GM21423 (cell line): ENCODE measurements around the gene HOXD11.

Experiments used
- ATAC-seq: cut with Tn5 transposase; IDR thresholded peaks from one replicate; pipeline ENCODE4 v1.9.1; 2021; ENCODE audit warnings: mild to moderate bottlenecking, moderate library complexity; ENCODE audit not compliant: unreplicated experiment

The HOXD11 gene

DNA sequence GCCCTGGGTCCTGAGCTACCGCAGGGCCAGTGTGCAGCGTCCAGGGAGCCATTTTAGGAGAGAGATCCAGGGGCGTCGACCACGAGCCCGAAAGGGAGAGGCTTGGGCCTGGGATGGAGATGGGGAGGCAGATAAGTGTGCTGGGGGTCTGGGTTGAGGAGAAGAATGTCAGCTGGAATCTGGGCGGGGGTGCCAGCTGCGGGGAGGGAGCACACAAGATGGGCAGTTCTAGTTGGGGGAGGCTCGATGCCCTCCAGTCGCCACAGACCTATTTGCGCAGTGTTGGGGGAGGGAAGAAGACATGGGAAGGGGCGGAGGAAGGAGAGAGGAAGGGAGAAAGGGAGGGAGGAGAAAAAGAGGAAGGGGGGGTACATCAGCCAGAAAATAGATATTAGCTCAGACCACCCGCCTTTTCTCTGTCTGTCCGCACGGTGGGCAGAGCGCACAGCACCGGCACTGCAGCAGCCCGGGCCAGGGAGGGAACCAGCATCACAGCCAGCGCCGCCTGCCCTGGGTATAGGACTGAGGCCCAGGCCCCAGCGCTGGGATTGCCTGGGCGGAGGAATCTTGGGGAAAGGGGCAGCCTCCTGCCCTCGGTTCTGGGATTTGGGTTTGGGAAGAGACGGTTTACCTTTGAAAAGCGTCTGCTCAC lies 1.9 kb upstream of the HOXD11 start:
- no peak for ATAC-seq

GRCh38 chr2:176105730-176106580 lies 1.1 kb upstream of the HOXD11 start:
- no peak for ATAC-seq

DNA sequence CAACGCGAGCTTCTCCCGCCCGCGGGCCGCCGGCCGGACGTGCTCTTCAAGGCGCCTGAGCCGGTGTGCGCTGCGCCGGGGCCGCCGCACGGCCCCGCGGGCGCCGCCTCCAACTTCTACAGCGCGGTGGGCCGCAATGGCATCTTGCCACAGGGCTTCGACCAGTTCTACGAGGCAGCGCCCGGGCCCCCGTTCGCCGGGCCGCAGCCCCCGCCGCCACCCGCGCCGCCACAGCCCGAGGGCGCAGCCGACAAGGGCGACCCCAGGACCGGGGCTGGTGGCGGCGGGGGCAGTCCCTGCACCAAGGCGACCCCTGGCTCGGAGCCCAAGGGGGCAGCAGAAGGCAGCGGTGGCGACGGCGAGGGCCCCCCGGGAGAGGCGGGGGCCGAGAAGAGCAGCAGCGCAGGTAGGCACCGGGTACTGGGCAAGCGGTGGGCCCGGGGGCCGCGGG lies 676 bp downstream of the HOXD11 start:
- no peak for ATAC-seq

GRCh38 chr2:176109192-176109901 lies 2.3 kb downstream of the HOXD11 start:
- ATAC-seq = no peak

- no peak for ATAC-seq
These were observed 2.9 kb downstream of the HOXD11 start for GRCh38 chr2:176109946-176110345.

DNA sequence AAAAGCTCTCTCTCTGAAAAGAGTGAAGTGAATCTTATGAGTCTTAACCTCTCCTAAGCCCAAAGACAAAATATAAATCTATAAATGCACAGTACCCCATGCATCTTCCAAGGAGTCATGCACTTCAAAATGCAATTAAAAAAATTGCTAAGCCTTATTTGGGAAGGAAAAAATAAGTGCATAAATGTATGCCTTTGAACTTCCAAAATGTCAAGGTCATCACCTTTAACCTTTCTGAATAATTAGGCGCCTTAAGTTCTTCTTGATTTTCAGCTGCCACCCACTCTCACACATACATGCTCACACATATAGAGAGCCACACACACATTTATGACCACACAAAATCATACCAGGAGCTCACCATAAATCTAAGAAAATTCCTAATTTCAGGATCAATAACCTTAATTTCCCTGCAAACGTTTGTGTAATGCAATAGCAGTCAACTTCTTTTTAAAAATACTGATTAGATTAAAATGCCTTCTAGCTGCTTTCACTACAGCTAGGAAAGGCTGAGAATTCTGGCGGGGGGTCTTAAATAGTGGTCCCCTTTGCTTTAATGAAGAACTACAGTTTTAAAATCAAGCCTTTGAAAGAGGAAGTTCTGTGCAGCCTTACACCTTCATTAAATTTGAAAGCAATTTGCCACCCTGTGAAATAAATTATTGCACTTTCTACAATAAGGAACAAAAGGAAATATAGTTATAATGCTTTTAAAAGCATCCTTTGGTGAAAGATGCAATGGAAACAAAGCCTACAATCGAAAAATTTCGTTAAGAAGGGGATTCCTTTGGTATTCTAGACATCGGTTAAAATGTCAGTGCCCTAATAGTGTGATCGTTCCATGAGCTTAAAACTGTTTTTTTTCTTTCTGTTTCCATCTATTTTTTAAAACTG lies 3.6 kb downstream of the HOXD11 start:
- ATAC-seq = no peak

- no peak for ATAC-seq
These were observed 4.2 kb downstream of the HOXD11 start for GRCh38 chr2:176111309-176111663.

GRCh38 chr2:176111846-176112374 lies 4.8 kb downstream of the HOXD11 start:
- ATAC-seq = no peak

DNA sequence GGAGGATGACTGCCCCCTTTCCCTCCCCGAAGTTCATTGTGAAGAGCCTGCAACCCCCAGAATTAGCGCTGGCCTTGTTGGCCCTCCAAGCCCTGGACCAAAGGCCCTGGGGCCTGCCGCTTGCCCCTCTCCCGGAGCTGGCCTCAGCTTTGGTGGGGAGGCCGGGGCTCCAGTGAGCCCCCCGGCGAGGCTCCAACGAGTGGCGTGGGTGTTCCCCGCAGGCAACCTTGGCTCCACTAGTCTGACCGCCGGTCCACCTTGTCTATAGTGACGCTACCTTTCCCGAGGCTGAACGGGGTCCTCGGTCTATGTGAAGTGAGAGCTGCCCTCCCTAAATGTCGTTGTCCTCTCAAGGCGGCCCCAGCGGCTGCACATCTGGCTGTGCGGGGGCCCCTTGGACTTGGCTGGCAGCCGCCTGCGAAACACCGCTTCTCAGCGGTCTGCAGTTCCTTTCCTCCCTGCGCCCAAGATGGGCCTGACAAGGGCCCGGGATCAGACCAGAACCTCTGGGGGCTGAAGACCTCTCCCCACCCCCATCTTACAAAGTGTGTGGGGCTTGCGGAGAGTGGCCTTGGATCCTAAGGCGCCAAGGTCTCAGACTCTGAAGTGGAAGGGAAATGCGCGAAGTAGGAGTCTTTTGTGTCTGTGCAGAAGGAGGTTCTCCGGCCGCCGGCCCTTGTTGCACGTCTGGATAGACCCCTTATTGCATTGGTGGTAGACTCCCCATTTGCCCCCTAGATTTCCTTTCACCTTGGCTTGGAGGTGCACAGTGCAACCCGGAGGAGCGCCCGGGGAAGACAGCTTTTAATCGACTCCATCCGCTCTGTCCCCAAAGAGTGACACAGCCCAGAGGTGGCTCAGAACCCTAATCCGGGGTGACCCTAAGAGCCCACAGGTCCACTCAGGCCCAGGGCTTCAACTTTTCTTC lies 5.6 kb downstream of the HOXD11 start:
- no peak for ATAC-seq

- ATAC-seq = no peak
These were observed 7.2 kb downstream of the HOXD11 start for GRCh38 chr2:176114120-176114929.

DNA sequence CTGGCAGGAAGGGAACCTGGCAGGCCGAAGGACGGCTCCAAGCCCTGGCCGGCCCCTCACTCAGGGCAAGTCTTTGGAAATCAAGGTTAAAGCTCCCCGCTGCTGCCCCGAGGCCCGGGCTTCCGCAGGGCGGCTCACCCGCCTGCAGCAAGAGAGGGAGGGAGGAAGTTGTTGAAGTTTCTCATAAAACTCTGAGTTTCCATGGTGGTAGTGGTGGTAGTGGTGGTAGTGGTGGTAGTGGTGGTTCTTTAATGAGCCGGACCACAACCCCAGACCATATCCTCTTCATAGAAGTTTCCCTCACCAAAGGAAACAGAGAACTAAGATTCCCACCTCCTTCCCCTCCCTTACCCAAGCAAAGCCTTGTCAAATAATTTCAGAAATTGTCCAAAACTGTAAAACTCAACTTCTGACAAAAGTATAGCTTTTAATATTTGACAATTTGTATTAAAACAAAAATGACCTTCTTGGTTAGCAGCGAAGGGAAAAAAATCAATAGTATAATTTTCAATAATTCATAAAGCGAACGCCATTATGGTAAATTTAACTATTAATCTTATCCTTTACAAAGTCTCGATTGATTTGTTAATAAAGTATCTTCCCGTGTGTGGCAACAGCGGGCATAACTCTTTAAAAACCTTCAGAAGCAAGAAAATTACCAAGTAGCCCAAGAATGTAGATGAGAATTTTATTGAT lies 8.0 kb downstream of the HOXD11 start:
- ATAC-seq = no peak

- ATAC-seq = no peak
These were observed 9.1 kb downstream of the HOXD11 start, which contains the start of gene HOXD10 for GRCh38 chr2:176115883-176116813. HOXD10 (plus strand) TSS chr2:176116778; CDS start chr2:176116834, 56 bp downstream.

DNA sequence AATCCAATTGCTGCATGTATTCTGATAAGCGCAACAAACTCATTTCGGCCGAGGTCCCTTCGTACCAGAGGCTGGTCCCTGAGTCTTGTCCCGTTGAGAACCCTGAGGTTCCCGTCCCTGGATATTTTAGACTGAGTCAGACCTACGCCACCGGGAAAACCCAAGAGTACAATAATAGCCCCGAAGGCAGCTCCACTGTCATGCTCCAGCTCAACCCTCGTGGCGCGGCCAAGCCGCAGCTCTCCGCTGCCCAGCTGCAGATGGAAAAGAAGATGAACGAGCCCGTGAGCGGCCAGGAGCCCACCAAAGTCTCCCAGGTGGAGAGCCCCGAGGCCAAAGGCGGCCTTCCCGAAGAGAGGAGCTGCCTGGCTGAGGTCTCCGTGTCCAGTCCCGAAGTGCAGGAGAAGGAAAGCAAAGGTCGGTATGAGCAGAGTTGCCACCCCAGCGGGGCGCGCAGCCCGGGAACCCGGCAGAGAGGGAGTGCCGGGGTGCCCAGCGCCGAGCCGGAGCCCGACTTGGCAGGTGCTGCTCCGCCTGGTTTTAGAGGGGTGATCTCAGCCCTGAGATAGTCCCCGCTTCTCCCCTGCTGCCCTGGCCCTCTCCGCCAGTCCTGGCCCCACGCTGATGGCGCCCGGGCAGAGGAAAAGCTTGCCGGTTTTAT lies 10.2 kb downstream of the HOXD11 start:
- no peak for ATAC-seq

- no peak for ATAC-seq
These were observed 10.8 kb downstream of the HOXD11 start for GRCh38 chr2:176117823-176118371.

- no peak for ATAC-seq
These were observed 11.7 kb downstream of the HOXD11 start for GRCh38 chr2:176118601-176119339.
